Chondrocyte (in vitro differentiated cells): Measurements from ENCODE around the gene MED12. TPM values are rescaled to one million over a fixed set of nuclear protein-coding genes. Genes with fewer than 3 reads are reported as not detected.

Experiments used
- DNase-seq: peaks from one replicate; pipeline ENCODE4 v3.0.0; 2021; ENCODE audit warnings: mixed read lengths, low spot score
- H3K27ac Mint-ChIP-seq: one replicate; pipeline ENCODE4 v1.8.0; 2021; ENCODE audit warnings: mild to moderate bottlenecking, moderate library complexity, mixed read lengths; ENCODE audit not compliant: unreplicated experiment
- H3K27me3 Mint-ChIP-seq: 2 replicates; pipeline ENCODE4 v1.8.0; 2021; ENCODE audit warnings: low read depth, mixed read lengths
- H3K36me3 Mint-ChIP-seq: 2 replicates; pipeline ENCODE4 v1.8.0; 2021; ENCODE audit warnings: low read depth, mixed read lengths
- H3K4me1 Mint-ChIP-seq: 2 replicates; pipeline ENCODE4 v1.8.0; 2021; ENCODE audit warnings: low read depth, mild to moderate bottlenecking, mixed read lengths
- H3K4me3 Mint-ChIP-seq: one replicate; pipeline ENCODE4 v1.8.0; 2021; ENCODE audit warnings: mild to moderate bottlenecking, moderate library complexity, mixed read lengths; ENCODE audit not compliant: unreplicated experiment
- H3K9me3 Mint-ChIP-seq: 2 replicates; pipeline ENCODE4 v1.8.0; 2021; ENCODE audit warnings: low read depth, mixed read lengths
- total RNA-seq: library from RNA; stranded (reverse); gene quantifications from 3 replicates; pipeline ENCODE4 v1.2.1, GENCODE V29; 2021
- TF ChIP-seq, protein P1 (sequence below): fragments of 200-600 bp; sonication (generic); IDR thresholded peaks from 2 replicates; pipeline ENCODE4 v1.5.0; 2021; ENCODE audit warnings: antibody characterized with exemption, mild to moderate bottlenecking, moderate library complexity

Gene MED12
- total RNA-seq, 1 donor from 2014 or later, result 33.4 TPM

DNA sequence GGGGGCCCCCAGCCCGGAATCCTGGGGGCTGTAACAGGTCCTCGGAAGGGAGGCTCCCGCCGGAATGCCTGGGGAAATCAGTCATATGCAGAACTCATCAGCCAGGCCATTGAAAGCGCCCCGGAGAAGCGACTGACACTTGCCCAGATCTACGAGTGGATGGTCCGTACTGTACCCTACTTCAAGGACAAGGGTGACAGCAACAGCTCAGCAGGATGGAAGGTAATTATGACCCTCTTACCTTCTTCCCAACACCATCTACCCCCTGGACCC lies 21.7 kb upstream of the MED12 start:
- Mint-ChIP-seq H3K27ac (no peak overlapping the region), H3K4me1 (peaks cover 8% of the 10 kb centered on the region), H3K4me3 (peak overlapping the region; percentile 86), H3K9me3 (peaks cover 3% of the 10 kb centered on the region), H3K27me3 (no peaks in the 10 kb centered on the region), H3K36me3 (no peaks in the 10 kb centered on the region)
- TF ChIP-seq, protein P1, sequence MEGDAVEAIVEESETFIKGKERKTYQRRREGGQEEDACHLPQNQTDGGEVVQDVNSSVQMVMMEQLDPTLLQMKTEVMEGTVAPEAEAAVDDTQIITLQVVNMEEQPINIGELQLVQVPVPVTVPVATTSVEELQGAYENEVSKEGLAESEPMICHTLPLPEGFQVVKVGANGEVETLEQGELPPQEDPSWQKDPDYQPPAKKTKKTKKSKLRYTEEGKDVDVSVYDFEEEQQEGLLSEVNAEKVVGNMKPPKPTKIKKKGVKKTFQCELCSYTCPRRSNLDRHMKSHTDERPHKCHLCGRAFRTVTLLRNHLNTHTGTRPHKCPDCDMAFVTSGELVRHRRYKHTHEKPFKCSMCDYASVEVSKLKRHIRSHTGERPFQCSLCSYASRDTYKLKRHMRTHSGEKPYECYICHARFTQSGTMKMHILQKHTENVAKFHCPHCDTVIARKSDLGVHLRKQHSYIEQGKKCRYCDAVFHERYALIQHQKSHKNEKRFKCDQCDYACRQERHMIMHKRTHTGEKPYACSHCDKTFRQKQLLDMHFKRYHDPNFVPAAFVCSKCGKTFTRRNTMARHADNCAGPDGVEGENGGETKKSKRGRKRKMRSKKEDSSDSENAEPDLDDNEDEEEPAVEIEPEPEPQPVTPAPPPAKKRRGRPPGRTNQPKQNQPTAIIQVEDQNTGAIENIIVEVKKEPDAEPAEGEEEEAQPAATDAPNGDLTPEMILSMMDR, result no peak
- no peak for DNase-seq

DNA sequence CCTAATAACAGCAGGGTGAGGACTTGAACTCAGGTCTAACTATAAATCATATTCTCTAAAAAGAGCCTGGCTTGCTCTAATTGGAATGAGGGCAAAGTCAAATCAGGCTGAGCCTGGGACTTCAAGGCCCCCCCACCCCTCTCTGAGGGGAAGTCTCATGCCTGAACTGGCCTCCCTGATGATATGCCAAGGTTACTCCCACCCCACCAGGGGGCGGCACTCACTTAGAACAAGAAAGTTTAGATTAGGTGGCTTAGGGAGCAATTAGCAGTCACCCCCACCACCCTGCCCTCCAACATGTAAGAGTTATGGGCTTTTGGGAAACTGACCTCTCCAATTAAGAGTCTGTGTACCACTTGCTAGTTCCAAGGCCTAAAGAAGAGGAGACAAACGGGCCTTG lies 20.1 kb upstream of the MED12 start:
- no peak for DNase-seq
- Mint-ChIP-seq H3K9me3 (peaks cover 3% of the 10 kb centered on the region), H3K27me3 (no peaks in the 10 kb centered on the region), H3K4me3 (no peak overlapping the region), H3K36me3 (no peaks in the 10 kb centered on the region), H3K27ac (no peak overlapping the region), H3K4me1 (peaks cover 8% of the 10 kb centered on the region)
- TF ChIP-seq, protein P1, result peak; percentile 73

DNA sequence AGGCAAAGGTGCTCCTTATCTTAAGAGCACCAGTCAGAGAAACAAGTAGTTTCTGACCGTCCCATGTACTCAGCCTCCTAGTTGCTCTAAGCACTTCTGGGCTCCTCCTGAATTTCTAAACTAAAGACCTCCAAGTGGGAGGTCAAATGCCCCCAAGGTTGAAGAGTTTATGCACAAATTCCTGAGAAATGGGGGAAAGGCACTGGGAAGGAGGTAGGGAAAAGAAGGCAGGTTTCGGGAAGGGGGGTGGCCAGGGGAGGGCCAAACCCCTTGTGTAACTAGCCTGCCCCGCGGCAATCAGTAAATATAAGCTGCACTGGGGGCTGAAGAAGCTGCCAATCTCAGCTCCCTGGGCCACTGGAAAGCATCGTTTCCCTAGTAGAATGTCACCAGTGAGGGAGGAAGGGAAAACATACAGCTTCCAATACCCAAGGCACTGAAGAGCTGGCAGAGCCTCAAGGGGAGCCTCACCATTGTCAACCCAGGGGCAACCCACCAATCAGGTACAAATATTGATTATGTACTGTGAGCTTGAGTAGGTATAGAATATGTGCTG lies 19.4 kb upstream of the MED12 start:
- Mint-ChIP-seq H3K27me3 (no peaks in the 10 kb centered on the region), H3K4me3 (no peak overlapping the region), H3K4me1 (peaks cover 12% of the 10 kb centered on the region), H3K9me3 (peaks cover 3% of the 10 kb centered on the region), H3K36me3 (no peaks in the 10 kb centered on the region), H3K27ac (no peak overlapping the region)
- no peak for DNase-seq
- TF ChIP-seq, protein P1, result no peak

DNA sequence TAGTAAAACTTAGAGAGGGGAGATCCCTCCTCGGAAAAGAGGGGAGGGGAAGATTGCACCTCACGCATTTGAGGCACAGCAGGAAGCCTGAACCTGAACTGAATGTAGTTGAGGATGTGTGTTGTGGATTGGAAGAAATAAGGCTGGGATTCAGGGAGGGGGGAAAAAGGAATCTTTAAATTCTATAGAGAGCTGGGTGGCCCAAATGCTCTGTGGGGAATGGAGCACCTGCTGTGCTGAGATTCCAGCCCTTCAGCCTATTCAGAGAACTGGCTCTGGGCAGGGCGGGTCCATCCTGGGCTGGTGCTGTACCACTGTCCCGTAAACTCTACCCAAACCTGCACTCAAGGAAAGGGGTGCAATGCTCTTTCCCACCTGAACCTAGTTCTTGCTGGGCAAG lies 18.7 kb upstream of the MED12 start:
- H3K9me3 Mint-ChIP-seq, result peaks cover 3% of the 10 kb centered on the region

DNA sequence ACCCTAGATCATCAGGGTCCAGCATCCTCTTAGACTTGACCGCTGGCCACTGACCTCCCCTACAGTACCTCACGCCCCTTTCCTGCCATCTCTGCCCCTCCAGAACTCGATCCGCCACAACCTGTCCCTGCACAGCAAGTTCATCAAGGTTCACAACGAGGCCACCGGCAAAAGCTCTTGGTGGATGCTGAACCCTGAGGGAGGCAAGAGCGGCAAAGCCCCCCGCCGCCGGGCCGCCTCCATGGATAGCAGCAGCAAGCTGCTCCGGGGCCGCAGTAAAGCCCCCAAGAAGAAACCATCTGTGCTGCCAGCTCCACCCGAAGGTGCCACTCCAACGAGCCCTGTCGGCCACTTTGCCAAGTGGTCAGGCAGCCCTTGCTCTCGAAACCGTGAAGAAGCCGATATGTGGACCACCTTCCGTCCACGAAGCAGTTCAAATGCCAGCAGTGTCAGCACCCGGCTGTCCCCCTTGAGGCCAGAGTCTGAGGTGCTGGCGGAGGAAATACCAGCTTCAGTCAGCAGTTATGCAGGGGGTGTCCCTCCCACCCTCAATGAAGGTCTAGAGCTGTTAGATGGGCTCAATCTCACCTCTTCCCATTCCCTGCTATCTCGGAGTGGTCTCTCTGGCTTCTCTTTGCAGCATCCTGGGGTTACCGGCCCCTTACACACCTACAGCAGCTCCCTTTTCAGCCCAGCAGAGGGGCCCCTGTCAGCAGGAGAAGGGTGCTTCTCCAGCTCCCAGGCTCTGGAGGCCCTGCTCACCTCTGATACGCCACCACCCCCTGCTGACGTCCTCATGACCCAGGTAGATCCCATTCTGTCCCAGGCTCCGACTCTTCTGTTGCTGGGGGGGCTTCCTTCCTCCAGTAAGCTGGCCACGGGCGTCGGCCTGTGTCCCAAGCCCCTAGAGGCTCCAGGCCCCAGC lies 17.6 kb upstream of the MED12 start:
- no peak overlapping the region for H3K27ac Mint-ChIP-seq
- no peaks in the 10 kb centered on the region for H3K27me3 Mint-ChIP-seq
- no peak overlapping the region for H3K4me3 Mint-ChIP-seq

More for the DNA sequence above, 18.7 kb upstream of the MED12 start:
- Mint-ChIP-seq H3K36me3 (no peaks in the 10 kb centered on the region), H3K27ac (no peak overlapping the region), H3K4me1 (peaks cover 14% of the 10 kb centered on the region), H3K27me3 (no peaks in the 10 kb centered on the region), H3K4me3 (no peak overlapping the region)
- TF ChIP-seq, protein P1, result no peak
- DNase-seq, result no peak

More for the DNA sequence above, 17.6 kb upstream of the MED12 start:
- H3K36me3 Mint-ChIP-seq, result no peaks in the 10 kb centered on the region
- no peak for DNase-seq
- TF ChIP-seq, protein P1, result no peak
- H3K9me3 Mint-ChIP-seq, result no peaks in the 10 kb centered on the region
- peaks cover 10% of the 10 kb centered on the region for H3K4me1 Mint-ChIP-seq
